HG03159 (cell line): ENCODE data around the gene CXCR5.
"Not testable (repeated sequence)": the region's sequence is repeated elsewhere in the genome, so short reads cannot be mapped to it uniquely, and the experiment has no call there.

Experiments used
- ATAC-seq: cut with Tn5 transposase; IDR thresholded peaks from one replicate; pipeline ENCODE4 v1.9.1; 2021; ENCODE audit warnings: mild to moderate bottlenecking, moderate library complexity; ENCODE audit not compliant: unreplicated experiment

Gene CXCR5, protein sequence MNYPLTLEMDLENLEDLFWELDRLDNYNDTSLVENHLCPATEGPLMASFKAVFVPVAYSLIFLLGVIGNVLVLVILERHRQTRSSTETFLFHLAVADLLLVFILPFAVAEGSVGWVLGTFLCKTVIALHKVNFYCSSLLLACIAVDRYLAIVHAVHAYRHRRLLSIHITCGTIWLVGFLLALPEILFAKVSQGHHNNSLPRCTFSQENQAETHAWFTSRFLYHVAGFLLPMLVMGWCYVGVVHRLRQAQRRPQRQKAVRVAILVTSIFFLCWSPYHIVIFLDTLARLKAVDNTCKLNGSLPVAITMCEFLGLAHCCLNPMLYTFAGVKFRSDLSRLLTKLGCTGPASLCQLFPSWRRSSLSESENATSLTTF

DNA sequence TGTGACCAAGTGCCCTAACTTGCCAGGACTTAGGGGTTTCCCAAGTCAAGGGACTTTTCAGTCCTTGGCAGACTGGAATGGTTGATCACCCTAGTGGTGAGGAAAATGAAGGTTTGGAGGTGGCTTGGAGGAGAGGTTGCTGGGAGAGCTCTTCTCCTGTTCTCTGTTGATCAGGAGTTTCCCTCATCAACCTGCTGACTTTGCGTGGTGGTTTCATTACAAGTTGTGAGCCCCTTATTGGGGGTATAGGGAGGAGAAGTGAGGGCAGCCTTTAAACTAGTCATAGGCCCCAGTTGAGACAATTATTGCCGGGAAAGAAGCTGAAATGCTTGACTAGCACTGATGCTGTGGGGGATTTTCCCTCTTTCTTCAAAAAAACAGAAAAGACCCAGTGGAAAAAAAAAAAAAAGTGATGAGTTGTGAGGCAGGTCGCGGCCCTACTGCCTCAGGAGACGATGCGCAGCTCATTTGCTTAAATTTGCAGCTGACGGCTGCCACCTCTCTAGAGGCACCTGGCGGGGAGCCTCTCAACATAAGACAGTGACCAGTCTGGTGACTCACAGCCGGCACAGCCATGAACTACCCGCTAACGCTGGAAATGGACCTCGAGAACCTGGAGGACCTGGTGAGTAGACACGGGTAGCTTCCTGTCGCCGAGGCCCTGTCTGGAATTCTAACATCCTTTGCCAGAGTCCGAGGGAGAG, at the start of gene CXCR5:
Gene CXCR5, plus strand, starts transcription at position 525 of the 704 bp plus-strand sequence. Its CDS starts 50 bp downstream, at position 575.
- ATAC-seq, result peak; percentile 65

DNA sequence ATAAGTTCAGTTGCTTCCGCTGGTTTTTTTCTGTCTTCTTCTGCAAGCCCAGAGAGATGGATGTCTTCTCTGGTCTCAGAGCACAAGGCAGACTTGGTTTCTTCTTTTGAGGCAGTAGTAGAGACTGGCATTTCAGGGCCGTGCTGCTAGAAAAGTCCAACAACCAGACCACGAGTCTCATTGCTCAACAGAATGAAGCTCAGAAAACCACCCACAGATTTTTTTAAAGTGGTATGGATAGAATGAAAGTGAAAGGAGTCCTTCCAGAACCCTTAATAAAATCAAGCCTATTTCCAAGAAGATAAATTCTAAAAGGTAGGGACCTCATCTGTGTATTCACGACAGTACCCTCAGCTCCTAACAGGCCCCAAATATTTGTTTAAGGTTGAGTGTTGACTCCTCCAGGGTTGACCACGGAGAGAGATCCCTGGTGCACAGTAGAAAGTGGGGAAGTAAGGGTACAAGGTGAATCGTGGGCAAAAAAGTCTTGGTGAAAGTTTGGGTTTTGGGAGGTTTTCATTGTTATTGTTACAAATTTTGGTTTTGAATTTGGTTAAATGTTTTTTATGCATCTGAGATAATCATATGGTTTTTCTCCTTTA, 49.2 kb upstream of the CXCR5 start:
- no peak for ATAC-seq

DNA sequence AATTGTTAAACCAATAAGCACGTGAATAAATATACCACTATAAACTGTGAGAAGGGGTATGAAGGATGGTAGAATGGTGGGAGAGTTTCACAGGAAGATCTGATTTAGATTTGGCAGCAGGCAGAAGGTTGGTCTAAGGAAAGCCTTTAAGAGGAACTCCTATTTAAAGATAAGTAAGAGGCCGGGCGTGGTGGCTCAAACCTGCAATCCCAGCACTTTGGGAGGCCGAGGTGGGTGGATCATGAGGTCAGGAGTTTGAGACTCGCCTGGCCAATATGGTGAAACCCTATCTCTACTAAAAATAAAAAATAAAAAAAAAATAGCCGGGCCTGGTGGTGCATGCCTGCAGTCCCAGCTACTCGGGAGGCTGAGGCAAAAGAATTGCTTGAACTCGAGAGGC, 45.8 kb upstream of the CXCR5 start:
- no peak for ATAC-seq

DNA sequence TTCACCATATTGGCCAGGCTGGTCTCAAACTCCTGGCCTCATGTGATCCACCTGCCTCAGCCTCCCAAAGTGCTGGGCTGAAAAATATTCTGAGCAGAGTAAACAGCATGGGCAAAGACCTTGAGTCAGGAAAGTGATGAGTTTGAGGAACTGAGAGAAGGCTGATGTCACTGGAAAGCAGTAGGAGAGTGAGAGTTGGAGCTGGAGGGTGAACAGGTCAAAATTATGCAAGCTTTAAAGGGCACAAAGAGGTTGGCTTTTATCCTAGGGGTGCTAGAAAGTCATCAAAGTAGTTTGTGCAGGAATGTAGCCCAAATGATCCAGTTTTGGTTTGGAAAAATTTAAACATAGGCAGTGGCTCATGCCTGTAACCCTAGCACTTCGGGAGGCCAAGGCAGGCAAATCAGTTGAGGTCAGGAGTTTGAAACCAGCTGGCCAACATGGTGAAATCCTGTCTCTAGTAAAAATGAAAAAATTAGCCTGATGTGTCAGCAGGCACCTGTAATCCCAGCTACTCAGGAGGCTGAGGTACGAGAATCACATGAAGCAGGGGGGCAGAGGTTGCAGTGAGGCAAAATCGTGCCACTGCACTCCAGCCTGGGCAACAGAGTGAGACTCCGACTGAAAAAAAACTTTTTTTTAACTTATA, 44.7 kb upstream of the CXCR5 start:
- peak; percentile 76 for ATAC-seq

DNA sequence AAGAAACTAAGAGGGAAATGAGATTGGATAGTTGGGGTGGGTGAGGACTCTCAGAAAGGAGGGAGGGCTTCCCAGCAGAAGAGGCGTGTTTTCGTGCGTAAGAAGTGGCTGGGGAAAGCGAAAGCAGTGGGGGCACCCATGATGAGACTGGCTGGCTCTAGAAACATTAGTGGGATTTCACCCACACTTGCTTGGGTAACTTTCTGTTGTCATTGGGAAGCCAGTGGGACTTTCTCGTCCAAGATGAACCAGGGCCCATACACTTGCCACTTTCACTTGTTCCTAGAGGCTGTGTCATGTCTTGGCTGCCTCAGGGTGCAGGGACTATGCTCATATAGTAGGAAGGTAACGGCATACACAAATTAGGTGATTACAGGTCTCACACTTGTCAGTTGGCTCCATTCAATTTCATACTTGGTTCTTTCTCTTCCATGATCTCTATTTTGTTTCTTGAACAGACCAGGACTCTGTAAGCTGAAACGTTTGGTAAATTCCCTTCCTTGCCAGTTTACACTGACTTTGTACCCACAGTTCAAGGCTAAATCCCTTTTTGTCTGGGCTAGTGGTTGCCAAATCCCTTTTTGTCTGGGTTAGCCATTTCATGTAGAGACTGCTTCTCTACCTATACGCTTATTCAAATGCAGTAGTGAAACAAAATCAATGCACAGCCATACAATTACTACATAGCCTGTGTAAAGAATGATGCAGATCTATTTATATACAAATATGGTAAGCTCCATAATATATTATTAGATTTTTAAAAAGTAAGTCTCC, 42.0 kb upstream of the CXCR5 start:
- no peak for ATAC-seq

DNA sequence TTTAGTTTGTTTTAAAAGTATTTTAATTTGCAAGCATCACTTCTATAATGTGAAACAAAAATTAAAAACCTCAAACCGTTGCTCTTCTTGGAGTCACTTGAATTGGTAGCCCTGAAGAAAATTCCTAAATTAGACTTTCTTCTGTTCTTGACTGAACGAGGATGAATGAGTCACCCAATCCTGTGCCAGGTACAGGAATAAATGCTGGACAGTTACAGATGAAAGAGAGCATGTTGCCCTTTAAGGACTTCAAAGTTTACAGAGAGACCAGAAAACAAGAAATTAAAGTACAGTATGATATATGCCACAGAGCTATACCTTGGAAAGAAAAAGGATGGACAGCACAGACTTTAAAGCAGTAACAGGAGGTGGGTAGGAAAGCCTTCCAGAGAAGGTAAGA, 41.3 kb upstream of the CXCR5 start:
- no peak for ATAC-seq

DNA sequence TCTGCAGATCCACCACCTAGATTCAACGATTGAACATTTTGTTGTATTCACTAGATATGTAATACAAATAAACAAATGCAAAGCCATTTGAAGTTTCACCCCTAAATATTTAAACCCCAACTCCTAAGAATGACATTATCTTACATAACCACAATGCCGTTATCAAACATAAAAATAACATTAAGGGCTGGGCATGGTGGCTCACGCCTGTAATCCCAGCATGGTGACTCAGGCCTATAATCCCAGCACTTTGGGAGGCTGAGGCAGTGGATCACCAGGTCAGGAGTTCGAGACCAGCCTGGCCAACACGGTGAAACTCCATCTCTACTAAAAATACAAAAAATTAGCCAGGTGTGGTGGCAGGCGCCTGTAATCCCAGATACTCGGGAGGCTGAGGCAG, 40.8 kb upstream of the CXCR5 start:
- not testable (repeated sequence) for ATAC-seq

DNA sequence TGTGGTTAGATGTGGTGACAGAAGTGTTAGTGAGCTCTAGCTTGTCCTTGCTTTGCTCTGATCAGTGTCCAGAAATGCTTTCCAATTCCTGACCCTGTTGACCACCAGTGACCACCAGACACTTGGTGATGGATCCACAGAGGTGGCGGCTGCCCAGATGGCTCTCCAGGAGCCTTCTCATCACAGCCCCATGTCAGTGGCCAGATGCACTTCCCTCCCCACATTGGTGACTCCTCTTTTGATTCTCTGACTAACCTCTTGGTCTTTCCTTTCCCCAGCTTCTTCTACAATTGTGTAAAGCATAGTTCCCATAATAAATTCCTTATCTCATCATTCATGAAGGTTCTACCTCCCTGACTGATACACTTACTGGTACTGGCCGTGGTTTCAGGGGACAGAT, 40.1 kb upstream of the CXCR5 start:
- ATAC-seq, result no peak

DNA sequence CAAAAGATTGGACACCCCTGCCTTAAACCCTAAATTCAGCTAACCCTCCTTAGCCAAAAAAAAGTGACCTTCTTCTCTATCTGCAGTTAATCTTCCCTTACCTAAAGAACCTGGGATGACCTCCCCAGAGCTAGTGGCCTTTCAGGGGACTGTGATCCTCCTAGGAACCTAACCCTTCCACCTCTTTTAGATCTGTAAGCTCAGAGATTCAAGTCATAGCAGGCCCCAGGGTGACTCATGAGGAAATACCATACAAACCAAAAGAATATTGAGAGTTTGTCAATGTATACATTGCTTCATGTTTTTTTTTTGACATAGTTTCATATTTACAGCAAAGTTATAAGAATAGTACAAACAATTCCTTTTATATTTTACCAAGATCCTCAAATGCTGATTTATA, 38.3 kb upstream of the CXCR5 start:
- no peak for ATAC-seq

DNA sequence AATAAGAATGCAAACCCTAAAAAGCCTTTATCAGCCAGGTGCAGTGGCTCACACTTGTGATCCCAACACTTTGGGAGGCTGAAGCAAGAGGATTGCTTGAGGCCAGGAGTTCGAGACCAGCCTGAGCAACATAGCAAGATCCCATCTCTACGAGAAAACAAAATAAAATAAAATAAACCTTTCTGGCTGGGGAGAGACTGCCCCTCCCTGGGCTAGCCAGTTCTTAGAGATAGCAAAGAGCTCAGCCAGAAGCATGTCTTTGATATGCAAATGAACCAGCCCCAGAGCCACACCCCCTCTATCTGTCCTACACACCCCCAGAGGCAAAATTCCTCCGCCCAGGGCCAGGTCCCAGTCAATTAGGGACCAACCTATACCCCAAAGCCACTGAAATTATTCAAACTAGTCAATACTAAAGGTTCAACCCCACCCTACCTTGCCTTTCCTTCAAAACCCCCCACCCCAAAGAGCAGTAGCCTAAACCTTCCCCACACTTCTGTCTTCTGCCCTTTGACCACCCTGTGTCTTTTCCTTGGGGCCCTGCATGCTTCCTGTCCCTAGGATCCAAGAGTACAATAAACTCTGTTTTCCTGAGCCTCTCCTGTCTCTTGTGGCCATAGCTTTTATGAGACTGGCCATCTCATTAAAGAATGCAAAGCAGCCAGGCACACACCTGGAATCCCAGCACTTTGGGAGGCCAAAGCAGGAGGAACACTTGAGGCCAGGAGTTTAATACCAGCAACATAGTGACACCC, 37.3 kb upstream of the CXCR5 start:
- no peak for ATAC-seq

DNA sequence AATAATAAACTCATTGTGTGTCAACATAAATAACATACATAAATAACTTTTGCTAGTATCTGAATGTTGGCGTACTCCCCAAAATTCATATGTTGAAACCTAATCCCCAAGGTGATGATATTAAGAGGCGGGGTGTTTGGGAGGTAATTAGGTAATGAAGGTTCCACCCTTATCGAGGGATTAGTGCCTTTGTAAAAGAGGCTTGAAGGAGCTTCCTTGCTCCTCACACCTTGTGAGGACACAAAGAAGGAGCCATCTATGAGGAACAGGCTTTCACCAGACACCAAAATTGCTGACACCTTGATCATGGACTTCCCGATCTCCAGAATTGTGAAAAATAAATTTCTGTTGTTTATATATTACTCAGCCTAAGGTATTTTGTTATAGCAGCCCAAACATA, 33.9 kb upstream of the CXCR5 start:
- no peak for ATAC-seq

DNA sequence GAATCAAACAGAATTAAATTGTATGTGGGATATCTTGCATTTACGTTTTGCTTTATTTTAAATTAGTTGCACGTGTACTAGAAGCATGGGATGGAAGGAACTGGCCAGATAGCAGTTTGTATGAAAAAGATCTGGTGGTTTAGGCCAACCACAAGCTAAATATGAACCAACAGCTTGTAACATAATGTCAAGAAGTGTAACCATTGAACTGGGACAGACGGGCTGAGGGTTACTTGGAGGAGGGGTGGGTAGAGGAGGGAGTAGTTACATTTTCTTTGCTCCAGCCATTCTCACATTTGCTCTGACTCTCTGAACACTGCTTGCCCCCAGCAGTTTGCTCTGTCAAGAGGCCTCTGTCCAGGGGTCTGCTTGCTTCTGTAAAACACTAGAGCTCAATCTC, 31.7 kb upstream of the CXCR5 start:
- no peak for ATAC-seq

DNA sequence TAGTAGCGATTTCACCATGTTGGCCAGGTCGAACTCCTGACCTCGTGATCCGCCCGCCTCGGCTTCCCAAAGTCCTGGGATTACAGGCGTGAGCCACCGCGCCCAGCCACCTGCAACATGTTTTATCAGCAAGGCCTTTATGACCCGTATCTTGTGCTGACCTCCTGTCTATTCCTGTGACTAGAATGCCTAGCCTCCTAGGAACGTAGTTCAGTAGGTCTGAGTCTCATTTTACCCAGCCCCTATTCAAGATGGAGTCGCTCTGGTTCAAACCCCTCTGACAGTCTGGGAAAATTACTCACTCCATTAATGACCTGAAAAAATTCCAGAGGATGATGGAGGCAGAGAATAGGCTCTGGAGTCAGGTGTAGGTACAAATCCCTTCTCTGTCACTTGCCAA, 30.0 kb upstream of the CXCR5 start:
- no peak for ATAC-seq

DNA sequence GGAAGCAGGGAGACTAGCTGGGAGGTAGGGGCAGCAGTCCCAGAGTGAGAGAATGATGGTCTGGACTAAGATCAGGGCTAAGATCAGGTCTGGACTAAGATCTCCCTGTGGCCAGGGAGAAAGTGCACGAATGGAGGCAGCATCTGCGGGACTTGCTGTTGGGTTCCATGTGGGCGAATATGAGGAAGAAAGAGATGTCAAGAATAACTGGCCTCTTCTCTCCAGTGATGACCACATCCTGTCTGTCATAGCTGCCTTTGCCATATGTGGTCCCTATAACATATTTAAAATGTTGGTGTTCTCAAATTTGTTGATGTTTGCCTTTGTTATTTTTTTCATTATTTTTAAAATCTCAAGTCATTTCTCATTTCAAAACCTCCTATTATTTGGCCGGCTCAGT, 27.4 kb upstream of the CXCR5 start:
- ATAC-seq, result no peak

DNA sequence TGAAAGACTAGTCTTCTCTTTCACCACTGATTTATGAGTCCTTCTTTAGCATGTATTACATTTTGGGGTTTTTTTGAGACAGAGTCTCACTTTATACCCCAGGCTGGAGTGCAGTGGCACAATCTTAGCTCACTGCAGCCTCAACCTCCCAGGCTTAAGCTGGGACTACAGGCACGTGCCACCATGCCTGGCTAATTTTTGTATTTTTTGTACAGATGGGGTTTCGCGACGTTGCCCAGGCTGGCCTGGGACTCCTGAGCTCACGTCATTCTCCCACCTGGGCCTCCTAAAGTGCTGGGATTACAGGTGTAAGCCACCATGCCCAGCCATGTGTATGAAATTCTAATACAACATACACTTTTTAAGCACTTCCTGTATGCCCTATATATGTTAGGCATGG, 26.3 kb upstream of the CXCR5 start:
- no peak for ATAC-seq

DNA sequence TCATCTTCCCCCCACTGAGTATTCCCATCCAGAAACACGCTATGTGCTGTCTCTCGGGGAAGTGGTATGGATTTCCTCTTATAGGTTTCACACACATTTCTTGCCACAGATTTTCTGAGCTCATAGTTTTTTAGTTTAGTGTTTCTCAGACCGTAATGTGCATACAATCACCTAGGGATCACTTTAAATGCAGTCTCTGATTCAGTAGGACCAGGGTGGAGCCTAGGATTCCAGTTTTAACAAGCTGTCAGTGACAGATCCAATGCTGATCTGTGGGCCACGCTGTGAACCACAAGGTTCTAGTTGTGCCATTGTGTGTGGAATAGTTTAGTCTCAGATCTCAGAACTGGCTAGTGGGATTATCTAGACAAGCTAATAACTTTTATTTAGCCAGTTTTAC, 23.7 kb upstream of the CXCR5 start:
- no peak for ATAC-seq

DNA sequence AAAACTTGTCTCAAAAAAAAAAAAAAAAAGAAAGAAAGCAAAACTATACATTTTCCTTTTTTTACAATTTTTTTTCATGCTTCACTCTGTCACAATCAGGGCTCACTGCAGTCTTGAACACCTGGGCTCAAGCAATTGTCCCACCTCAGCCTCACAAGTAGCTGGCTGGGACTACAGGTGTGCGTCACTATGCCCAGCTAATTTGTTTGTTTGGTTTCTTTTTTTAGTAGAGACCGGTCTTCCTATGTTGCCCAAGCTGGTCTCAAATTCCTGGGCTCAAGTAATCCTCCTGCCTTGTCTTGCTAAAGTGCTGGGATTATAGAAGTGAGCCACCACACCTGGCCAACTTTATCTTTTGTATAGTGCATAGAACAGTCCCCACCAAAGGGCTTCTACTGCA, 15.0 kb upstream of the CXCR5 start:
- no peak for ATAC-seq

DNA sequence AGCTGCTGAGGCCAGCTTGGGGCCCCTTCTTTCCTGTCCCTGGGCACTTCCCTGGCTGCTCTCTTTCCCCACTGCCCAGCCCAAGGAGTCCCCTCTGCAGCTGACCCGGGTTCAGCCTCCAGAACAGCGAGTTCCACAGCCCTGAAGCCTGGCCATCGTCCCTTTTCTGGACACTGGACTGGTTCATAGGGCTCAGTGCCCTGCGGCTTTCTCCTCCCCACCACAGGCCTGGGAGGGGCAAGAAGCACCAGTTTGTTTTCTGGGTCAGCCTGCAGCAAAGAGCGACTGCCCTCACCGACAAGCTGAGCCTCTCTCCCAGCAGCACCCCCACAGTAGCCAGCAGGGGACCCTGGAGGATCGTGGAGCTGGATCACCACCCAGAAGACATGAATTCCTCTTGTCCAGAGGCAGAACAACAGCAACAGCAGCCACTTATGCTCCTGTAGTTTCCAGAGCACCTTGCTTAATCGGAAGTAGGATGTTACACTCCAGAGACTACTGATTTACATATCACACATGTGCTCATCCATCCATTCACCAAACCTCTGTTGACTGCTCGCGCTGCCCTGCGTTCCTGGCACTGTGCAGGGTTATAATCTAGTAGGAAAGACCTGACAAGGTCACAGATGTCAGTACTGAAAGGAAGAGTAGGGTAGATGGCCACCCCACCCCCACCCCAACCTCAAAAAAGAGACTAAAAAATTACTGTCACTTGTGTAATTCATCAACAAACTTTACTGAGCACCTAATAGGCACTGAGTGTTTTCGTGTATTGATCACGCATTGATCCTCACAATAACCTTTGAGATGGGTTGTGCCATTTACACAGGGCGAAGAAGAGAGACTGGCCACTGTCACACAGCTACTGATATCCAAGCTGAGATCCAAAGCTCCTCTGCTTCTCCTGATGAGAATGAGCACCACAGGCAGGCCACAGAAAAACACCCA, 13.0 kb upstream of the CXCR5 start:
- peak; percentile 70 for ATAC-seq

DNA sequence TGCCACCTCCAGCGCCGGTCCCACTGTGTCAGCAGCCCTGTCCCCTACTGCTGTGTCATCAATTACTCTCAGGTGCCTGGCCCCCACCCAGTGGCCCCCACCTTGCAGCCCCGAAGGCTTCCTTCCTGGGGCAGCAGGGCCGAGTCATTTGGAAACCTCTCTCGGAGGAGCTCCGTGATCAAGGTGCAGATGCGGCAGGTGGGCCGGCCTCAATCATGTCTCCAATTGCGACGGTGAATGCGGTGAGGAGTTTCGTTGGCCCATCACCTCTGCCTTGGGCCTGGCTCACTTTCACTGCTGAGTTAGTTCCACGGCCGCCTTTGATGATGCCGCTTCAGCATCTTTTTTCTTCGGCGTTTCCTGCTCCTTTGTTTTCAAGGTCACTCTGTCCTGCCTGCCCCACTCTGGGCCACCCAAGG, 11.3 kb upstream of the CXCR5 start:
- no peak for ATAC-seq
